GM10266 (cell line): ENCODE results near the gene MAIP1.

Experiments
- DNase-seq: peaks from one replicate; pipeline ENCODE4 v3.0.0; 2012; ENCODE audit errors: extremely low spot score
- CTCF ChIP-seq: IDR thresholded peaks from 2 replicates; pipeline ENCODE4 v1.5.1; 2012; ENCODE audit warnings: mild to moderate bottlenecking, low read depth; ENCODE audit not compliant: control insufficient read depth, insufficient read depth; ENCODE audit errors: missing control alignments

MAIP1 gene

GRCh38 chr2:199946836-199947235 is 8.5 kb upstream of the MAIP1 start:
- TF ChIP-seq CTCF, result no peak
- DNase-seq, result no peak

GRCh38 chr2:199950396-199950795 is 5.0 kb upstream of the MAIP1 start:
- no peak for TF ChIP-seq CTCF
- no peak for DNase-seq

GRCh38 chr2:199951023-199951422 is 4.4 kb upstream of the MAIP1 start:
- DNase-seq, result no peak
- TF ChIP-seq CTCF, result no peak

- DNase-seq, result peak; percentile 66
- no peak for TF ChIP-seq CTCF
Measured at GRCh38 chr2:199955007-199955338, 409 bp upstream of the MAIP1 start.

- peak; percentile 12 for DNase-seq
- no peak for TF ChIP-seq CTCF
Measured at GRCh38 chr2:199956062-199956380, 639 bp downstream of the MAIP1 start.

GRCh38 chr2:199958014-199958413 is 2.6 kb downstream of the MAIP1 start:
- no peak for DNase-seq
- TF ChIP-seq CTCF, result no peak

- no peak for TF ChIP-seq CTCF
- no peak for DNase-seq
Measured at GRCh38 chr2:199962203-199962602, 6.8 kb downstream of the MAIP1 start.
